Body of pancreas (tissue), 4 donors: Measurements from ENCODE around the gene RDH5. TPM values are rescaled to one million over a fixed set of nuclear protein-coding genes. Genes with fewer than 3 reads are reported as not detected.

ENCODE experiments used
- ATAC-seq: fragments of 150-250 bp; one replicate; pipeline ENCODE4 v1.9.1; 2016
- DNase-seq, 4 donors: peaks; one replicate each; pipeline ENCODE4 v3.0.0-alpha.2; 2019
- H3K27ac ChIP-seq, 4 donors: fragments of 200-600 bp; sonication (generic); 1 replicate in 3 of 4; 2 replicates in 1 of 4; pipeline versions ENCODE4 v1.5.1 to v1.6.1; 2016 to 2019; ENCODE audit warnings: mild to moderate bottlenecking in 1 of 4, mixed read lengths in 1 of 4, moderate library complexity in 1 of 4
- H3K27me3 ChIP-seq, 2 donors: fragments of 200-600 bp; sonication (generic); one replicate each; pipeline ENCODE4 v1.6.0; 2016; ENCODE audit warnings: mild to moderate bottlenecking in 1 of 2
- H3K36me3 ChIP-seq, 2 donors: fragments of 200-600 bp; sonication (generic); replicated peaks in 1 of 2; 2 replicates each; pipeline ENCODE4 v1.5.1; 2016; ENCODE audit warnings: low read depth in 2 of 2; ENCODE audit not compliant: insufficient read depth in 1 of 2
- H3K4me1 ChIP-seq: fragments of 200-600 bp; sonication (generic); one replicate; pipeline ENCODE4 v1.6.0; 2016
- H3K4me3 ChIP-seq, 2 donors: fragments of 200-600 bp; sonication (generic); 1 replicate in 1 of 2; 2 replicates in 1 of 2; pipeline ENCODE4 v1.5.1; 2016 to 2019
- H3K9me3 ChIP-seq, 3 donors: fragments of 200-600 bp; sonication (generic); 1 replicate in 2 of 3; 2 replicates in 1 of 3; pipeline ENCODE4 v1.5.1; 2016
- POLR2A ChIP-seq, 3 donors: fragments of 450-650 bp; IDR thresholded peaks; one replicate each; pipeline ENCODE4 v1.6.1; 2016; ENCODE audit warnings: antibody characterized with exemption in 3 of 3, mild to moderate bottlenecking in 2 of 3
- WGBS, 2 donors: methylation state at CpG; one replicate each; pipeline ENCODE4 v1.1.5; 2017; 5-methylcytosine and 5-hydroxymethylcytosine counted together
- intact Hi-C: fragments of 100-400 bp; cut with DNase I; formaldehyde crosslinking; loops from one replicate; pipeline ENCODE4 v1.15.1; 2023
- total RNA-seq, 2 donors: library from RNA; depleted of rRNA; stranded (reverse); fragments of >200 nt; gene quantifications; one replicate each; pipeline ENCODE4 v1.1.0, GENCODE V29; 2016
- TF ChIP-seq, protein P1 (sequence below), 7 experiments: fragments of 450-650 bp in 4 of 7; fragments of 200-600 bp in 3 of 7; sonication (generic) in 3 of 7; IDR thresholded peaks; one replicate each; pipeline ENCODE4 v1.5.1; 2016 to 2019; ENCODE audit warnings: antibody characterized with exemption in 7 of 7

Gene RDH5
- total RNA-seq, 2 donors from 2014 or later: 4.2 to 20.4 TPM

DNA sequence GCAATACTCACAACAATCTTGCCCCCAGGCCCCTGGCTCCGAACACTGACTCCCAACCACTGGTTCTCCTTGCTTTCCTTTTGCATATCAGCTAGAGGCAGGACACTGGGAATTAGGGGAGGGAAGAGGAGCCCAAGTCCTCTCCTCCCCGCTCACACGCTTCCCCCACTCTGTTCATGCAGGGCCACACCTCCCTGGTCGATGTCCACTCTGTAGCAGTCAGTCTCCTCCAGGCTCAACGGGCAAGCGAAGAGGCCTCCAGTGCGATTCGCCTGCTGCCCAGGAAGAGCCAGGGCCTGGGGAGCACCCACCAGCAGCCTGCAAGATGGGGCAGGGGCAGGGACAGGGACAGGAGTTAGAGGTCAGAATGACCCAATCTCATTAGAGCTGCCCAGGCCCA lies 17.3 kb upstream of the RDH5 start:
- Histone ChIP-seq H3K27me3 (no peaks in the 10 kb centered on the region), H3K9me3 (no peaks in the 10 kb centered on the region), H3K4me1 (peaks cover 6% of the 10 kb centered on the region), H3K36me3 (no peaks in the 10 kb centered on the region), H3K27ac (no peak overlapping the region), H3K4me3 (no peak overlapping the region)
- DNase-seq (no peak), ATAC-seq (no peak)
- TF ChIP-seq POLR2A (IDR thresholded peaks at IDR 0.05): no peak
- TF ChIP-seq, protein P1, sequence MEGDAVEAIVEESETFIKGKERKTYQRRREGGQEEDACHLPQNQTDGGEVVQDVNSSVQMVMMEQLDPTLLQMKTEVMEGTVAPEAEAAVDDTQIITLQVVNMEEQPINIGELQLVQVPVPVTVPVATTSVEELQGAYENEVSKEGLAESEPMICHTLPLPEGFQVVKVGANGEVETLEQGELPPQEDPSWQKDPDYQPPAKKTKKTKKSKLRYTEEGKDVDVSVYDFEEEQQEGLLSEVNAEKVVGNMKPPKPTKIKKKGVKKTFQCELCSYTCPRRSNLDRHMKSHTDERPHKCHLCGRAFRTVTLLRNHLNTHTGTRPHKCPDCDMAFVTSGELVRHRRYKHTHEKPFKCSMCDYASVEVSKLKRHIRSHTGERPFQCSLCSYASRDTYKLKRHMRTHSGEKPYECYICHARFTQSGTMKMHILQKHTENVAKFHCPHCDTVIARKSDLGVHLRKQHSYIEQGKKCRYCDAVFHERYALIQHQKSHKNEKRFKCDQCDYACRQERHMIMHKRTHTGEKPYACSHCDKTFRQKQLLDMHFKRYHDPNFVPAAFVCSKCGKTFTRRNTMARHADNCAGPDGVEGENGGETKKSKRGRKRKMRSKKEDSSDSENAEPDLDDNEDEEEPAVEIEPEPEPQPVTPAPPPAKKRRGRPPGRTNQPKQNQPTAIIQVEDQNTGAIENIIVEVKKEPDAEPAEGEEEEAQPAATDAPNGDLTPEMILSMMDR (IDR thresholded peaks at IDR 0.05): no peak
- intact Hi-C loops: no loop called here
- 79 to 84% methylated on average over 7 to 8 of the region's 8 CpGs for WGBS, 2 donors

DNA sequence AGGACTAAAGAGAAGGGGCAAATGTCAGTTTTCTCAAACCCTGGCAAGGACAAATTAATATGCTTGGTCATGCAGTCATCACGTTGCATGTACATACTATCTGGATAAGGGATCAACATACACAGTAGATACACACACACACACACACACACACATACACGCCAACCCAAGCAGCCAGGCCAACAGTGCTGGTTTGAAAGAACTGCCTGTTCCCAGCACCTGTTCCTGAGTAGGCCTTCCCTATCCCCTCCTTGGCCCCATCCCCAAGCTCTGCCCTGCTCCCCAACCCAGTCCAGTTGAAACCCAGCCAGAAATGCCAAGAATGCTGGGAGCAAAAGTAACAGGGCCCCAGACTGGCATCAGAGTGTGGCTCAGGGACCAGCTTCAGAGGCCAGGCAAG lies 16.9 kb upstream of the RDH5 start:
- Histone ChIP-seq H3K27me3 (no peaks in the 10 kb centered on the region), H3K27ac (no peak overlapping the region), H3K9me3 (no peaks in the 10 kb centered on the region), H3K36me3 (no peaks in the 10 kb centered on the region), H3K4me1 (peaks cover 6% of the 10 kb centered on the region), H3K4me3 (no peak overlapping the region)
- 62 to 69% methylated on average over 2 of the region's 2 CpGs for WGBS, 2 donors
- TF ChIP-seq, protein P1 (IDR thresholded peaks at IDR 0.05): no peak
- TF ChIP-seq POLR2A (IDR thresholded peaks at IDR 0.05): no peak
- DNase-seq (no peak), ATAC-seq (no peak)
- intact Hi-C loops: no loop called here

DNA sequence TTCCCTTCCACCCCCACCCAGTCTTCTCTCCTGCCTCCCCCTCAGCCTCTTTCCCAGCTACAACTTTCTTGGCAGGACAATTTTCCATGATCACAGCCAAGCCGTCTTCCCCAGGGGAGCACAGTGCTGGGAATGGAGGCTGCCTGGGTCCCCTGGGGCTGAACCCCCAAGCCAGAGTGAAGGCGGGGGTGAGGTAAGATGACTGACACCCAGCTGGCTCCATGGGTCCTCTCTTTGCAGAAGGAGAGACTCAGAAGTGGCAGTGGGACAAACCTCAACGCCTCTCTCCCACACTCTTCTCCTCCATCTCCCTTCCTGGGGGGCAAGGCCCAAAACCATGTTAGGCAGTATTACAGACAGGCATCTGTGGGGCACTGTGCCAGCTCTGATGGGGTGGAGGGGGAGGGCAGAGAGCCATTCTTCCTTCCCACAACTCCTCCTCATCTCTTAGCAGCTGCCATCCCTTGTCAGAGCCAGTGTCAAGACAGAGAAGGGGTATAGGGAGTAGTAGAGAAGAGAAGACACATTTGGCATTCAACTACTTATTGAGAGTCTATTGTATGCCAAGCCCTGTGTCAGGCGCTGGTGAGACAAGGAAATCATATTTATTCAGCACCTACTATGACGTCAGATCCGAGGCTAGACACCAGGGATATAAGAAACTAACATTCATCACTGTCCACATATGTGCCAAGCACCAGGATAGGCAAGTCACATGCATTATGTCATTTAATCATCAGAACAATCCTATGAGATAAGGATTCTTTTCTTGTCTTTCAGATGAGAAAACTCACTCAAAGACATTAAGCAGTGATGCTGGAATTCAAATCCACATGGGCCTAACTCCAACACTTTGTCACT lies 16.1 kb upstream of the RDH5 start:
- intact Hi-C loops: no loop called here
- no peaks in the 10 kb centered on the region for H3K9me3 ChIP-seq
- H3K27ac ChIP-seq: no peak overlapping the region
- ATAC-seq (no peak), DNase-seq (no peak)
- H3K27me3 ChIP-seq: no peaks in the 10 kb centered on the region
- H3K4me3 ChIP-seq: no peak overlapping the region
- peaks cover 6% of the 10 kb centered on the region for H3K4me1 ChIP-seq
- H3K36me3 ChIP-seq: no peaks in the 10 kb centered on the region
- no peak for TF ChIP-seq POLR2A (IDR thresholded peaks at IDR 0.05)
- TF ChIP-seq, protein P1 (IDR thresholded peaks at IDR 0.05): no peak
- 72 to 76% methylated on average over 6 of the region's 6 CpGs for WGBS, 2 donors

DNA sequence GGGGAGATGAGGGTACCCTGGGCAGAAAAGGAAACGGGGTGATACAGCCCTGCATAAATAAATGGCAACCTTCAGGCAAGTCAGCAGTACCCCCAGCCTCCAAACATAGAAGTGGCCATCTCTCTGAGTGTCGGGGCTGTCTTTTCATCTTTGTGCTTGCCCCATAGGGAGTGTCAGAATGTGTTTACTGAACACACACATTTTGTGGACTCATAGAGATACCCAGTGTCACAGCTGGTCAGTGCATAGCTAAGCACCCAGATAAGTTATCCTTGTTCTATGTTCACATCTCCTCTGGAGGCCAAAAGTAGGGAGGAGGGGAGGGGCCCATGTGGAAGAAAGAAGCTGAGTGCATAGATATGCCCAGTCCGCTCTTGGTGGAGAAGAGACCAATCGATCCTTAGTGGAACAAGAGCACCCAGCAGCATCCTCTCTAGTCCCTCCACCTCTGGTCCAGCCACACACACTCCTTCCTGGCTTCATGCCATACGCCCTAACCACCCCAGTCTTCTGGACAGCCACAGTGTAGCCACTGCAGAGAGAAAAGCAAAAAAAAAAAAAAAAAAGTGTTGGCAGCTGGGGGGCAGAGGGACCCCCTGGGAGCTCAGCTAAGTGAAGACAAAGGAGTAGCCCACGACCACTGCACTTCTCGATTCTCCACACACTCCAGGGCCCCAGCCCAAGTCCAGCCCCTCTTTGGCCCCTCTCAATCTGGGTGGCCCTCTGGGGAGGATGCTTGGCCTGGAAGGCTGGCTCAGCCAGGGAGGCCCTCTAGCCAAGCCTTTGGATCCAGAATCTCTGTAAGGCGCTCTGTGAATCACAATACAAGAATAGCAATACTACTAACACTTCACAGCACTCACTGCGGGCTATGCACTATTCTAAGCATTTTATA lies 15.1 kb upstream of the RDH5 start:
- intact Hi-C loops: no loop called here
- Histone ChIP-seq H3K27me3 (no peaks in the 10 kb centered on the region), H3K27ac (no peak overlapping the region), H3K4me1 (peaks cover 6% of the 10 kb centered on the region), H3K36me3 (no peaks in the 10 kb centered on the region), H3K9me3 (no peaks in the 10 kb centered on the region), H3K4me3 (no peak overlapping the region)
- no peak for DNase-seq
- no peak for TF ChIP-seq POLR2A (IDR thresholded peaks at IDR 0.05)
- TF ChIP-seq, protein P1 (IDR thresholded peaks at IDR 0.05): no peak
- WGBS, 2 donors: 57 to 66% methylated on average over 9 of the region's 9 CpGs
- ATAC-seq: no peak
